Measurements from ENCODE around the gene RAP1A.
A peak's percentile ranks its signal among the peaks of the same experiment; 100 is the strongest.

The RAP1A gene

DNA sequence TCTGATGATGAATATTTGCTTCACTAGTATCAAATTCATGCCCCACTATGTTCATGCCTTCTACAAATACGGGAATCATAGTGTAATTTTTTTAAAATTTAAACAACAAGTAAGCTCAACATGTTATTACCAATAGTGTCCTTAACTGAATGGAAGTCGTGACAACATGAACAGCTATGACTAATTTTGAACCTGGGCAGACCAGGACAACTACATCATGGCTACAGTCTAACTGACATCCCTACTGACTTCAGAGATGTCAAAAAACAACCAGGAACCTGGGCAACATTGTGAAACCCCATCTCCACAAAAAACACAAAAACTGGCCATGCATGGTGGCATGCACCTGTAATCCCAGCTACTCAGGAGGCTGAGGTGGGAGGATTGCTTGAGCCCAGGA, 33.5 kb upstream of the RAP1A start:
- ChIA-PET POLR2A (no interaction called here), CTCF (interaction anchor here (1.5 kb wide), 1 partner anchor 17 kb away, joined by 3 read pairs; no protein-coding TSS in a partner anchor)

DNA sequence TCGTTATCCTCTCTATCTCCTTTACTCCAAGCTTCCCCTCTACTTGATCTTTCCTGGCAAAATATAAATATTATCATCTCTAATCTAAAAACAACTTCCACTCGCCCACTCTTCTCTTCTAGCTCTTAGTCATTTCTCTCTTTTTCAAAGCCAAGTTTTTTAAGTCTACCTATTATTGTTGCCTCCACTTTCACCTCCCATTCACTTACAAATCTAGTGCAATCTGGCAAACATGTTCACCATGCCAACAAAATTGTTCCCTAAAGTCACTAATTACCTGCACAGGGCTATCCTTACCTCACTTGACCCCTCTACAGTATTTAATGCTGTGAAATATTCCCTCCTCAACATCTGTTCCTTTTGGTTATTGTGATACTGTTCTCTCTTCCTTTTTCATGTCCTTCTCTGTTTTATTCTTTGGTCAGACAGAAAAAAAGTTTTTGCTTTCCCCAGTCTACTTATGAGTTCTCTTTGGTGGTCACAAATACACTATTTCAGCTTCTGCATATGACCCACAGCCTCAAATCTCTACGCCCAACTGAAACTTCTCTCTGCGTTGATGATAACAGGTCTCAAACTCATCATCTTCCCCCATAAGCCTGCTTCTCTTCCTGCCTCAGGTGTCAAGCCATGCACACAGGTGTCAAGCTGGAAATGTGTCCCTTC, 31.9 kb upstream of the RAP1A start:
- DNase-seq (ENCODE audit: low read depth, low spot score): no peak
- ChIA-PET POLR2A (no interaction called here), CTCF (interaction anchor here (1.5 to 1.9 kb wide), 2 partner anchors 12 to 18 kb away, joined by 3 to 4 read pairs; no protein-coding TSS in a partner anchor)
- TF ChIP-seq, protein P1, sequence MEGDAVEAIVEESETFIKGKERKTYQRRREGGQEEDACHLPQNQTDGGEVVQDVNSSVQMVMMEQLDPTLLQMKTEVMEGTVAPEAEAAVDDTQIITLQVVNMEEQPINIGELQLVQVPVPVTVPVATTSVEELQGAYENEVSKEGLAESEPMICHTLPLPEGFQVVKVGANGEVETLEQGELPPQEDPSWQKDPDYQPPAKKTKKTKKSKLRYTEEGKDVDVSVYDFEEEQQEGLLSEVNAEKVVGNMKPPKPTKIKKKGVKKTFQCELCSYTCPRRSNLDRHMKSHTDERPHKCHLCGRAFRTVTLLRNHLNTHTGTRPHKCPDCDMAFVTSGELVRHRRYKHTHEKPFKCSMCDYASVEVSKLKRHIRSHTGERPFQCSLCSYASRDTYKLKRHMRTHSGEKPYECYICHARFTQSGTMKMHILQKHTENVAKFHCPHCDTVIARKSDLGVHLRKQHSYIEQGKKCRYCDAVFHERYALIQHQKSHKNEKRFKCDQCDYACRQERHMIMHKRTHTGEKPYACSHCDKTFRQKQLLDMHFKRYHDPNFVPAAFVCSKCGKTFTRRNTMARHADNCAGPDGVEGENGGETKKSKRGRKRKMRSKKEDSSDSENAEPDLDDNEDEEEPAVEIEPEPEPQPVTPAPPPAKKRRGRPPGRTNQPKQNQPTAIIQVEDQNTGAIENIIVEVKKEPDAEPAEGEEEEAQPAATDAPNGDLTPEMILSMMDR (IDR thresholded peaks at IDR 0.05; ENCODE audit: insufficient read depth, low read length, missing control alignments): no peak
- no peak overlapping the region for H3K4me3 ChIP-seq (ENCODE audit: low read depth, low read length)

More for the DNA sequence above, 33.5 kb upstream of the RAP1A start:
- no peak overlapping the region for H3K4me3 ChIP-seq (ENCODE audit: low read depth, low read length)
- no peak for DNase-seq (ENCODE audit: low read depth, low spot score)
- TF ChIP-seq, protein P1 (IDR thresholded peaks at IDR 0.05; ENCODE audit: insufficient read depth, low read length, missing control alignments): no peak

DNA sequence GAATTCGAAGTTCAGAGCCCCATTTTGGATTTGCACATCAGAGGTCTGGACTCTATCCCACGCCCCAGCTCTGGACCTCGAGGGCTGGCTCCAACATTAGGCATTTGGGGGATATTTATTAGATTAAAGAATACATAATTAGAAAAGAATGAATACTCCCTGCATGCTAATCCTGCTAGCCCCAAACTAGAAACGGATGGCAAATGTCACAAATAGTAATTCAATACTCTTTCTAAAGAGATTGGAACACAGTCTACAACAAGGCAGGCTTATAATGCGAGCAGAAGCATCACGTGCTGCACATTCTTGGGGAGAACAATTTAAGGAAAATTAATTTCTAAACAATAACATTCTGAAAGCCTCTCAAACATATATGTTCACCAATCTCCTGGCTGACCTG, 27.7 kb upstream of the RAP1A start:
- CTCF ChIA-PET: interaction anchor here (1.0 to 4.5 kb wide), 8 partner anchors 8 to 84 kb away, joined by 3 to 21 read pairs (median 4); no protein-coding TSS in a partner anchor
- TF ChIP-seq, protein P1 (IDR thresholded peaks at IDR 0.05; ENCODE audit: insufficient read depth, low read length, missing control alignments): no peak
- H3K4me3 ChIP-seq (ENCODE audit: low read depth, low read length): no peak overlapping the region
- POLR2A ChIA-PET: interaction anchor here (1.0 kb wide), 1 partner anchor 27 kb away, joined by 3 read pairs; the partner anchor contains the start of gene RAP1A
- no peak for DNase-seq (ENCODE audit: low read depth, low spot score)

DNA sequence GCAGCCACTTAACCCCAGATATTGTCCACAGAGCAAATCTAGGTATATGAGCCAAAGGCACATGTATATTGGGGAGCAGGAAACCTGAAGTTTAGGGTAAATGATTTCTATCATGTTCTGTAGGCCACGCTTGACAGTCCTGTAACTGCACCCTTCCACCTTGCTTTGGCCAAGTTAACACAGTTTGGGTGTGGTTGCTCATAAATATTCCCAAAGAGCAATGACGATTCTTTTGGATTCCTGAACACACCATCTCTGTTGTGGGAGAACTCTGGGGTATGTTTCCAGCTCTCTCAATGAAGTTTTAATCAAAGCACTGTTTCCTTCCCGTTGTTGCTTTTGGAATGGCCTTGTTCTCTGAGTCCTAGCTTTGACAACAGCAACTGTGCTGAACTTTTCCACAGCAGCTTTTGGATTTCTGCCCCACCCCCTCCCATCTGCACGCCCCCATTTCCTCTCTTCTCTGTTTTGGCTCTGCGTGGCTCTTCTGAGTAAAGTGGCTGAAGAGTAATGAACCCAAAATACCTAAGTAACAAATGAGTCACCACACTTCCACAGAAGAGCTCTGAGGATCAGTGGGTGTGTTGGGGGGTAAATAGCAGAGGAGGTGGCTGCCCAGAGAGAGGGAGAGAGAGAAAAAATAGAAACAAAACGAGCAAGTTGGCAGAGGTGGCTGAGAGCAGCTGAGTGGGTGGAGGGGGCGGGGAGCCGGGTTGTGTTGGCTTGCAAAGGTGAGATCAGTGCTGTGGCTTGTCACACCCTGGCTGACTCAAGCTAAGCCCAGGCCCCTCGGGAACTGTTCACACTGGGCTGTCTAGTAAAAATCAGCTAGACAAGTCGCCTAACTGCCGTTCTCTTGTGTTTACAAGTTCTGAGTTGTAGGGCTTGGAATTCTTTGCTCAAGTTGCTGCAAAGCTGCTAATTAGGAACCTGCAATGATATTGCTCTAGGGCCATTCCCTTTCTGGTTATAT, 26.9 kb upstream of the RAP1A start:
- DNase-seq (ENCODE audit: low read depth, low spot score): no peak
- POLR2A ChIA-PET: interaction anchor here (0.7 to 1.4 kb wide), 7 partner anchors 27 to 1418 kb away, joined by 3 to 6 read pairs (median 4); partner anchors contain the start of gene RAP1A
- peak overlapping the region; percentile 31 for H3K4me3 ChIP-seq (ENCODE audit: low read depth, low read length)
- CTCF ChIA-PET: interaction anchor here (0.8 to 4.5 kb wide), 7 partner anchors 9 to 85 kb away, joined by 3 to 21 read pairs (median 4); no protein-coding TSS in a partner anchor
- TF ChIP-seq, protein P1 (IDR thresholded peaks at IDR 0.05; ENCODE audit: insufficient read depth, low read length, missing control alignments): no peak

DNA sequence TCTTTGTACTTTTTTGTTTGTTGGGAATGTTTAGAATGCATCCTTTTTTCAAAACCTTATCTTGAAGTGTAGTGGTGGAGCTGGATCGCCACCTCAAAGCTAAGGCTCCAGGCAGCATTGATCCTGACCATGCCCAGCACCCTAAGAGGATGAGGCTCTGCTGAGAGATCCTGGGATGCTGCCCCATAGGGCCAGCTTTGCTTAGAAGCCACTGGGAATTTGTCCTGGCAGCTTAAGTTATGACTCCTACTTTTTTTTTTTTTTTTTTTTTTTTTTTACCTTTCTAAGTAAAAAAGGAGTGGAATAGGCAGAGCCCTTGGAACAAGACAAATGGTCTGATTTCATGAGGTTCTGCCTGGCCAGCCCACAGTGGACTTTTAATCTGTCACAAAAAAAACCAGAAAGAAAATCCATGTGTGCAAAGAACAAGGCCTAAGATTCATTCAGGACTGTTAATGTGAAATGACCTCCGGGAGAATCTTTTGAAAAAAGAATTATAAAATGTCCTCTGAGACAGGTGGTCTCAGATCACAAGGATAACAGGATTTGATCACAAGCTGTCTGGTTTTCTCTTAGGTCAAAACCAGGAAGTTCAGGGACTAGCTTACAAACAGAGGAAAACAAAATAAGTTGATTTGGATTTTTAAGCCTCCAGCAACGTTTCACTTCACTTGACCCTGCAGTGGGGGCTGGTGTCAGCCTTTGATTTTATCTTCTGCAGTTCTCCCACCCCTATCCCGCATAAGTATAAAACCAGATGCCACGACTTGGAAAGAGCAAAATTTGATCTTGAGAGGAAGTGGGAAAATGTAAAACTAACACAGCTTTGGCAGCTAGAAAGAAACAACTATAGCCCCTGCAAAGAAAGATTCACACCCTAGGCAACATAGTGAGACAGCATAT, 25.9 kb upstream of the RAP1A start:
- ChIA-PET POLR2A (interaction anchor here (0.7 to 1.4 kb wide), 5 partner anchors 30 to 86 kb away, joined by 4 to 6 read pairs (median 5); no protein-coding TSS in a partner anchor), CTCF (interaction anchor here (0.8 to 4.5 kb wide), 6 partner anchors 9 to 86 kb away, joined by 3 to 21 read pairs (median 4); no protein-coding TSS in a partner anchor)
- TF ChIP-seq, protein P1 (IDR thresholded peaks at IDR 0.05; ENCODE audit: insufficient read depth, low read length, missing control alignments): no peak
- DNase-seq (ENCODE audit: low read depth, low spot score): no peak
- H3K4me3 ChIP-seq (ENCODE audit: low read depth, low read length): no peak overlapping the region
